Endothelial cell of umbilical vein (primary cell): ENCODE measurements around the gene MPL.

Experiments
- CTCF ChIP-seq, 2 donors: IDR thresholded peaks; 1 replicate in 1 of 2; 2 replicates in 1 of 2; pipeline ENCODE4 v1.5.1; 2011; ENCODE audit warnings: low read length in 2 of 2, mild to moderate bottlenecking in 2 of 2, moderate library complexity in 2 of 2, control low read depth in 1 of 2, inconsistent platforms in 1 of 2, low read depth in 1 of 2; ENCODE audit not compliant: insufficient read depth in 1 of 2; ENCODE audit errors: extremely low read depth in 1 of 2
- GATA2 ChIP-seq: IDR thresholded peaks from 2 replicates; pipeline ENCODE4 v1.7.0; 2011; ENCODE audit warnings: low read depth, mild to moderate bottlenecking, moderate library complexity, mixed read lengths, low read length; ENCODE audit not compliant: insufficient read length, insufficient read depth
- MAX ChIP-seq: IDR thresholded peaks from 2 replicates; pipeline ENCODE4 v1.6.1; 2011; ENCODE audit not compliant: insufficient read depth, insufficient read length
- POLR2A ChIP-seq: IDR thresholded peaks from 2 replicates; pipeline ENCODE4 v1.6.1; 2012; ENCODE audit warnings: low read depth, mild to moderate bottlenecking, control low read depth, low read length
- POLR2AphosphoS5 ChIP-seq: IDR thresholded peaks from 2 replicates; pipeline ENCODE4 v1.6.1; 2012; ENCODE audit warnings: low read depth, mild to moderate bottlenecking, control low read depth, low read length, moderate library complexity; ENCODE audit not compliant: insufficient read depth

- TF ChIP-seq MAX, result no peak
- TF ChIP-seq CTCF (IDR thresholded peaks at IDR 0.05; ENCODE audit: extremely low read depth in 1 of 2, insufficient read depth in 1 of 2, low read depth in 1 of 2, low read length in 2 of 2), result no peak
- no peak for TF ChIP-seq POLR2AphosphoS5
- TF ChIP-seq GATA2, result no peak
- peak; percentile 24 for TF ChIP-seq POLR2A
These were observed 12.2 kb upstream of the MPL start for GRCh38 chr1:43325381-43325780.
